ENCODE measurements around the gene SERTAD2.

The SERTAD2 gene

DNA sequence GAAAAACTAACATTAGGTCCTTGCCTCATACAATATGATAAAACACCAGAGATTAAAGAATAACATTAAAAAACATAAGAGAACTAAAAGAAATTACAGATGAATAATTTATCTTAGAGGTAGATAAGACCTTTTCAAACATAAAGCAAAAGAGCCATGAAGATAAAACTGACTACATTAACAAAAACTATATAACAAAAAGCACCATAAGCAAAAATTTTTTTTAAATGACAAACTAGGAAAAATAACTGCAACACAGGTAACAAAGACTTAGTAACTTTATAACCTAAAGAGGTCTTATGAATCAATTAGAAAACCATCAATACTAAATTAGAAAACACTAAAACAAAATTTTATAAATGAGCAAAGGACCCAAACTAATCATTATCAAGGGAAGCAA, 16.3 kb upstream of the SERTAD2 start:
- DNase-seq = no peak

DNA sequence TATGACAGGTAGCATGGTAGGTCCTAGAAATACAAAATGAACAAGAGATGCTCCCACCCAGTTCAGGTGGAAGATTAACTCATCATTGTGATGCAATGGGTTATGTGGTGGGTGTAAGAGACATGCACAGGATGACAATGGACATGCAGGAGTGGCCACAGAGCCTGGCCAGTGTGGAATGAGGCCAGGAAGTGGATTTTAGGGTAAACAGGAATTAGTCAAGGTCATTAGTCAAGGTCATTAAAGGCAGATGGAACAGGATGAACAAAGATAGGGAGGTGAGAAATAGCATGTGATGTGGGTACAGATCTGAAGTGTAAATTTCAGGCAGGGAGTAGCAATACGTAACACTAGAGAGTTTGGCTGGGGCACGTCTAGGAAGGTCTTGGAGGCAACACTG, 15.6 kb upstream of the SERTAD2 start:
- DNase-seq = no peak

DNA sequence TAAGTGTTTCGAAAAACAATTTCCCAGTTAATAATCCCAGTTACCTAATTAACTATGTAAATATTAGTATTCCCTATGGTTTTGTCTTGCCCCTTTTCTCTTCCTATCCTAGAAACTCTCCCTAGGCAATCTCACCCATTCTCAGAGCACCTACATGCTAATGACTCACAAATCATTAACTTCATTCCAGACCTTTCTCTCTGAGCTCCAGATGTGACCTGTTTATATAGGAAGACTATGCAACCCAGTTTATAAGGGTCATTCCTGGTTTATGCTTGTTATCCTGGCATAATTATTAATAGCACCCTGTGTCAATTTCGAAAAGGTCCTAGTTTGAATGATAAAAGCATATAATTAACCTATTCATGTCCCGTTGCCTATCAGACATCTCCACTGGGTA, 14.8 kb upstream of the SERTAD2 start:
- no peak for DNase-seq

DNA sequence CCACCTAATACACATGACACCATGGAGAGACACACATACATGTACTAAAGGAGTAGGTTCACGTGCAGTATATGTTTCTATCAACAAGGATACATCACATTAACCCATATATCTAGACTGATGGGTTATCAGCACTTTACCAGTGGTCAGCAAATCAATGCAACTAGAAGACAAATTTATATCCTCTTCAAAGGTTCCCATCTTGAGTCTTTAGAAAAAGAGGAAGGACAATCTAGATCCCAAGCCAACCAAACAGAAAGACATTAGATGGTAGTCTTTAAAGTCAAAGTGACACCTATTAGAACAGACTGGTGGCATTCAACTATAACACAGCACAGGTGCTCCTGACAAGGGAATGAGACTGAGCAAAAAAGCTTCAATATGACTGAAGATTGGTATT, 13.8 kb upstream of the SERTAD2 start:
- no peak for DNase-seq

DNA sequence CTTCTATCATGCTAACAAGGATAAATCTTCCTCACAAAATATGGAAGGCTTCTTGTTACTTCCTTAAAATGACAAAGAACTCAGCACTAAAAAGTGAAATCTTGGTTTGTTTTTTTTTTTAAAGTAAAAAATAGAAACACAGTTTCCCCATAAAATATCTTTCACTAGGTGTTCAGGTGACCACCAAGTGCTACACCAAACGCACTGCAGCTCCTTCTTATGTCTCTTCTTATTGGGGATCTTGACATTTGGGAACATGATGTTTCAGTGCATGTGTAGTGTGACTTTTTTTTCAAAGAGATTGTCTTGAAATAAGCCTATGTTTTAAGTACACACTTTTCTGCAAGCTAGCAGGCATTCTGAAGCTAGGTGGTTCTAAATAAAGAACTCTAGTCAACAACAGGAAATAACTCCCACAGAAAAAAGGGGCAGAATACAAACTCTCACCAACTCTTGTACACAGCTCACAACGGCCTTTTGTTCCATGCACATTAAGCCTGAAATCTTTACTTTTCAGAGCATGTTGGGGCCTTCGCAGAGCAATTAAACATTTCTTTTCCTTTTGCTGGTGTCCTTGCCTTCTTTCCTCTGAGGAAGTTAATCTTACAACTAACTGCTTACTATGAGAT, 13.2 kb upstream of the SERTAD2 start:
- DNase-seq = no peak

DNA sequence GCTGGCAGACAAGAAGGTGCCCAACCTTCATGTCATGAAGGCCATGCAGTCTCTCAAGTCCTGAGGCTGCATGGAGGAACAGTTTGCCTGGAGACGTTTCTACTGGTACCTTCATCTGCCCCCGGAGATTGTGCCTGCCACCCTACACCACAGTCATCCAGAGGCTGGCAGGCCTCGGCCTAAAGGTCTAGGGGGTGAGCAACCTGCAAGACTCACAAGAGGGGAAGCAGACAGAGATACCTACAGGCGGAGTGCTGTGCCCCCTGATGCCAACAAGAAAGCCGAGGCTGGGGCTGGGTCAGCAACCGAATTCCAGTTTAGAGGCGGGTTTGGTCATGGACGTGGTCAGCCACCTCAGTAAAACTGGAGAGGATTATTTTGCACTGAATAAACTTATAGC, 12.0 kb upstream of the SERTAD2 start:
- DNase-seq = no peak

DNA sequence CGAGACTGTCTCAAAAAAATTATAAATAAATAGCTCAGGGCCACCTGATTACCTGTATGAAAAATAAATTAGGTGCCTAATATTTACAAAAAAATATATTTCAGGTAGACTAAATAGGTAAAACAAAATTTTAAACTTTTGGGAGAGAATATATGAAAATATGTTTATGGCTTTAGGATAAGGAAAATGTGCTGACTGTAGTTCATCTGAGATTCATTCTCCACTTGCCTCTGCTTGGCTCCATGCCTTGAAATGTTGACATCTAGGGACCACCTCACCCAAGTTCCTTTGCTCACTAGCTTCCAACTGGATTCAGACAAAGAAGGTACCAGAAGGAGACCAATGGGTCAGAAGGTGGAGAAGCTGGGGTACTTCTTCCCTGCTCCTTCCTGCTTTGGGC, 9.7 kb upstream of the SERTAD2 start:
- no peak for DNase-seq

DNA sequence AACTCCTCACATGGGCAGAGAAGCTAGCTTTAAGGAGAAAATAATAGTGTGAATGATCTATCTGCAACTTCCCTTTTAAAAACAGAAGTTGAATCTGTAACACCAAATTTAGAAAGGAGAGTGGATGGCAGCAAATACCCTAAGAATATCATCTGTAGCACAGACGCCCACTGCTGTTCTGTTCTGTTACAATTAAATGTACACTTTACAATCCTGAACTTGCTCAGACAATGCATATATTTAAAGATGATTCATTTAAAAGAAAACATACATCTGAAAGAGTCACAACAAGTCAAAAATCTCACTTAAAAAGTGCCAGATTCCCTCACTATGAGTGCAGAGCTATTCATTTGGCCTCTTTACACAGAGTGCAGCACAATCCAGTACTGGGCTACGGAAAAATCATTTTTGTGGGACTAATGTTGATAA, 8.0 kb upstream of the SERTAD2 start:
- DNase-seq = no peak

DNA sequence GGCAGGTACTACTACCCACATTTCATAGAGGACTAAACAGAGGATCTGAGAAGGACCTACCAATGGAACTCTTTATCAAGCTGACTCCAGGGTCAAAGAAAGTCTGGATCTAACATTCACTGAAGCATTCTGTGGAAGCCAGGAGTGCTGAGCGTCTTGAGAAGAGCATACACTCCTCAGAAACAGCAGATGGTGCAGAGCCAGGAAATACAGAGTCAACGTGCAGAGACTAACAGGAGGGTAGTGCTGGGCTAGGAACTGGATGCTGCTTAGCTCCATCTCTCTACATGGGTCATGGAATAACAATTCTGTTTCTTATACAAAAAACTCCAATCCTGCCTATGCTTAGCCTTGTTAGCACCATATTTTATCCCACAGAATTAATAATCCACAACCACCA, 5.5 kb upstream of the SERTAD2 start:
- DNase-seq = no peak

DNA sequence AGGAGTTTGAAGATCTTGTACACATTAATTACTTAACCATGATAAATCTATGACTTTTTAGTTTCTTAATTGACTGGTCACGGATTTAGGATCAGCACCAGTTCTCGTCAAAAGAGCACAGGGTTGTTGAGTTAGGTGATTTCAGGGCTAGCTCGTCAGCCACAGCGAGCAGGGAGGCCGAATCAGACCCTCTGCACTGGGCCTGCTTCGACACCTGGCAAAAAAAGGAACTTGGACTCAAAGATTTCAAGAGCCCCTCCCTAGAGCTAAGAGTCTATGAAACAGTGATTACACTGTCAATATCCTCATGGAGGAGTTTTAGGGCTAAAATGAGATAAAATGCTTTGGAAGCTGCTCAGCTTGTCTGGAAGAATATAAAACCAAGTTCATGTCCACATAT, 4.6 kb upstream of the SERTAD2 start:
- no peak for DNase-seq

DNA sequence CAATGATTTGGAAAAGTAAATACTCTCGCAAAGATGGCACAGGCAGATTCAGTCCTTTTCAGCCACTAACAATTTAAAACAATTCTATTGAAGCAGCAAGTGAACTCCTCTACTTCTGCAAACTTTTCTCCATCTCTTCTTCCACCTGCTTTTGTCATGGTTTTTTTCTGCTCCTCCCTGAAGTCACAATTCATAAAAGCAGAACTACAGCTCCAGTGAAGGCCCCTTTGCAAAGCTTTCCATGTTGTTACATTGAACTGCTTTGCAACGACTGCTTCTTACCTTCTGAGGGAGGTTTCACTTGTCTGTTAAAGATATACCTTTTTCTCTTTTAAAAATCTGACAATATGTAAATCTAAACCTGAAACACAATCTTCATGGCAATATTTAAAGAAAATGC, 3.7 kb upstream of the SERTAD2 start:
- DNase-seq = no peak

DNA sequence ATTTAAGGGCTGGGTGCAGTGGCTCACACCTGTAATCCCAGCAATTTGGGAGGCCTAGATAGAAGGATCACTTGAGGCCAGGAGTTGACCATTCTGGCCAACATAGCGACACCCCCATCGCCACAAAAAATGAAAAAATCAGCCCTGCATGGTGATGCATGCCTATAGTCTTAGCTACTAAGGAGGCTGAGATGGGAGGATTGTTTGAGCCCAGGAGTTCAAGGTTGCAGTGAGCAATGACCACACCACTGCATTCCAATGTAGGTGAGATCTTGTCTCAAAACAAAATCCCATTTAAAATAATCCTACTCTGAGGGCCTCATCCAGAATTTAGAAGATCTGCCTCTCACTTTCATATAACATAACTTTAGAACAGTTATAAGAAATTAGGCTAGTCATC, 2.7 kb upstream of the SERTAD2 start:
- DNase-seq = no peak

DNA sequence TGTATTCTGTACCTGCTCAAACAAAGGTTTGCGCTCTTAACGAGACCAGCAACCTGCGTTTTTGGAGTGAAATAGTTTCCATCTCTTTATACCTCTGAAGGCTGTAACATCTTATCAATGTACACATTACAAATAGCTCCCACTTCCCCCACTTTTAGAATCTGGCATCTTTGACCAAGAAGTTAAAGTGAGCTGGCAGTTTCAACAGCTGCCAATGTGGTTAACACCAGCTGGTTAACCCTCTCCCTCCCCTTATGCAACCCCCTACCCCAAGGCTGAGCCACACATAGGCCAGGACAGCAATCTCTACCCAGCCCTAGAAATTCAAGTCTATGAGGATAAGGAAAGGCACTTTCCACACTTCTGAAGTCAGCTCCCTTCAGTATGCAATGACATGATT, 2.2 kb upstream of the SERTAD2 start:
- DNase-seq = no peak

DNA sequence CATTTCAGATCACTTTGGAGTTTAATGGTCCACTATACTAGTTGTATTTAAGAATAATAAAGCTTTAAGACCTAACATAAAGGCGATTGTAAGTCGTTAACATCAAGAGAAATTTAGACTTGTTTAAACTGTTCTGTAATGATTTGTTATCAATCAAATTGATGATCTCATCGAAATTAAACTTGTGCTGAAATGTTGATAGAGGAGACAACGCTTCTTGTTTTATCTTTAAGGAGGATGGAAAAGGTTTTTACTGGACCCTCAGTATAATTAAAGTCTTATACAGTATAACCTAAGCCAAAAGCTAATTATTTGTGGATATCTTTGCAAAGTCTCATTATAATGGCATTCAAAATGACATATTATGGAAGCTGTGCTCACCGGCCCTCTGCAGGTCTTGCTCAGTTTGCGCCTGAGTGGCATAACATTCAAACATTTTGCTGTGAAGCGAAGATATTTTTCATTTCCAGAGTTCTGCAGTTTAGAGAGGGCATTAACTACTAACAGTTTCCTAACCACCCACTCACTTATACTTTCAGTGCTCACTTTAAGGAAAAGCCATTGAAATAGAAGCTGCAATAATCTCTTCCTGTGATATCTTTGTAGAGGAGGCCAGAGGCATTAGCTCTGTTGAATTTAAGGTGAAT, 1.4 kb upstream of the SERTAD2 start:
- DNase-seq = no peak

DNA sequence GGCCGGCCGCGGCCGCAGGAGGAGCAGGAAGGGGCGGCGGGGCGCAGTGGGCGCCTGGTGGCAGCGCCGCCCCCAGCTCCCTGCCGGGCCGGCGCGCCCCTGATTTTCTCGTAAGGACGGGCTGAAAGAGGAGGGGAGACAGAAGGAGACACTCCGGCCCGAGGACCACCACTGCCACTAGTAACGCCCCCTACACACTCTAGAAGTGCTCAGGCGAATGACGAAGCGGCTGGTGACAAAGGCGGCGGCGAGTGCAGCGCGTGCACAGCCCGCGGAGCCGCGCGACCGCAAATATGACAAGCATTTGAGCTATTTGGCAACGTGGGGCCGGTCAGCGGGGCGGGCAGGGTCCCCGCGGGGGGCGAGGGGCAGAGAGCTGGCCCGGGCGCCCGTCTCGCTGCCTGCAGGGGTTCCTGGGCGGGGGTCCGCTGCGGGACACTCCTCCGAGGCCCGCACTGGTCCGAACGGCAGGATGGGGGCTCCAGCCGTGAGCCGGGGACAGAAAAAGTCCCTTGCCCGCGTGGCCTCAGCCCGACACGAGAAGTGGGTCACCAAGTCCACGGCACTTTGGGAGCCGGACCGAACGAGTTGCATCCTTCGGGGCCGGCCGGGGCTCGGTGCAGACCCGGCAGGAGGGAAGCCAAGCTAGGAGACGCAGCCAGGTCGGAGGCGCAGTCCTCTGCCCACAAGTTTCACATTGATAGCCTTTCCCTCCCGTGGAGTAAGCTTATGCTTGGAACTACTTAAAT, 524 bp upstream of the SERTAD2 start:
- DNase-seq = peak; percentile 17

DNA sequence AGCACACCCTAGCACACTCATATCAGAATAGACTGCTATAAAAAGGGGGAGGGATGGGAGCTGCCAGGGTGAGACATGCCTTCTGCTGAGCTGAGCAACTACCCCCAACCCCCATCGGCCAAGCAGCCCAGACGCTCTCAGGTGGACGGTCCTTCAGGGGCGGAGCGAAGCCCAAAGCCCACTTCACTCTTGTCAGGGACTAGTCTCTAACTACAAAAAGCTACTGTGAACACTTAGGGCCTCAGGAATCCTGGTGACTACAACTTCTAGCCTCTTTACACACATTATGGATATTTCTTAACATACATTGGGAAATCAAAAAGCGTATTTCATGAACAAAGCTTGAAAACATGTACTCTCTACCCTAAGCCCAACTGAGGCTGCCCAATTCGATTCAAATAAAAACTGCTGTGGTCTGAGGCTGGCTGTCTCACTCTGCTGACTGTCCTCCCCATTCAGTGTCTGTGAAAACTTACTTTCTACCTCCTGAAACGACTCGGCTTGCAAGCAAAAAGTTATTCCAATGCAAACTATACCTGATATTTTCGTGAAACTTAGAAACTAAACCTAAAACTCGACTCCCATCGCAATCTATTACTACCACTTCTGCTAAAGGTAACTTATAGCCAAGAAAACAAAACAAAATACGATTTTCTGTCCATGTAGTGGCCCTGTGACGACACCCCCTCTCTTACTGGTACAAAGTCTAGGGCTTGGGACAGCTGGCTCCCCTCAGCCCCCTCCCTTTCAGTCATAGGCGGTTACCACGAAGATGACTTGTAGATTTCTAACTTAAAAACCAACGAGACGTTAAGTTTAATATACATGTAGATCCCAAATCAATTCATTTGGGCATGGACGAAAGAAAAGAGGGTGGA, 1.2 kb downstream of the SERTAD2 start:
- peak; percentile 33 for DNase-seq

DNA sequence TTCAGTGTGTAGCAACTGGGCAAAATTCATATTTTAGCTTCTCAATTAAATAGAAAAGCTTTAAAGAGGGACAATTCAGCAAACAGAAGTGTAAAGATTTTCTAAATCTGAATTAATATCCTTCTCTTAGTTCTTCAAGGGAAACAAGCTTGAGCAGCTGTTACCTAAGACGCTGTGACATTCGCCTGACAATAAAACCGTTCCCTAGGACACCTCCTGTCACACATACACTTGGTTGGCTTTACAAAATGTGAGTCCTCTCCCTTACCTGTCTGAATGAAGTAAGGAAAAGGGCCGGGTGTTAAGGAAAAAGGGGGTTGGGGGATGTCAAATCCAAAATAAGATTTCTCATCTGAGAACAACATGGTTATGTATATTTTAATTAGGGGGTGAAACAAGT, 2.1 kb downstream of the SERTAD2 start:
- DNase-seq = no peak

DNA sequence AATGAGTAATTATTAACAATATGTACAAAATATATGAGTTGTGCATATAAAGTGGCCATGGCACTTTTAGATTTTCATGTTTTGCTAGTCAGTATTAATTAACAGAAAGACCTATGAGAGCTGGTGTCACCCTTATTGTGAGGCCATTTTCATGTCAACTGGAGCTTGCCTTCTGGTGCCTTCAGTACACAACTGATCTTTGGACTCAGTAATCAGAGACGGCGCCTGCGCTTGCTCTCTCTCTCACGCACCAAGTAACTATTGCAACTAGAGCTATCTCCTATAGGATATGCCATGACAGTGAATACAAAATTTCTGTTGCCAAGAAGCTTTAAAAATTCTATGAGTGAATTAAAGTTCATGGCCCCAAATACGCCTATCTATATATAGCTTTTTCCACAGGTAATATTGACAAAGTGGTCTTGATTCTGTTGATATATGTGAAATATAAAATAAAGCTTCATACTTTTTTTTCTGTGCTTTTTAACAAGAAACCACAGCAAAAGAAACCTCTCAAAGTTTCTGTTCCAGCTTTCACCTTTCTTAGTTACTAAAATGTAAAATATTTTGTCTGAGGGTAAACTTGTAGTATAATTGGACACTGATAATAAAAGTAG, 2.9 kb downstream of the SERTAD2 start:
- no peak for DNase-seq

DNA sequence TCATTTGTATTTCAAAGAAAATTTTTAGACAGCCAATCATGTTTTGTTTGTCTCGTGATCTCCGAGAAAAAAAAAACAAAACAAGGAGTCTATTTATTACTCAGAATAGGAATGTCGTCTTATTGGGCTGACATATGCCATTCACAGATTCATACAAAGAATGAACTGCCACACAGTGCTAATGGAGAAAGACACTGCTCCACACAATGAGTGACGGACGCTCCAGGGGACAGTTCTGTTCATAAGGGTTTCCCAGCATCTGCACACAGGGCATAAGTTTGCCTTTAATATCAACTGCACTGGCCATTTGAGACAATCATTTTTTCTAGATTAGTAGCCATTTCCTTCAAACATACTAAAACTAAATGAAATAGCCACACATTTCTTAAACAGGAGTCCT, 3.4 kb downstream of the SERTAD2 start:
- no peak for DNase-seq

DNA sequence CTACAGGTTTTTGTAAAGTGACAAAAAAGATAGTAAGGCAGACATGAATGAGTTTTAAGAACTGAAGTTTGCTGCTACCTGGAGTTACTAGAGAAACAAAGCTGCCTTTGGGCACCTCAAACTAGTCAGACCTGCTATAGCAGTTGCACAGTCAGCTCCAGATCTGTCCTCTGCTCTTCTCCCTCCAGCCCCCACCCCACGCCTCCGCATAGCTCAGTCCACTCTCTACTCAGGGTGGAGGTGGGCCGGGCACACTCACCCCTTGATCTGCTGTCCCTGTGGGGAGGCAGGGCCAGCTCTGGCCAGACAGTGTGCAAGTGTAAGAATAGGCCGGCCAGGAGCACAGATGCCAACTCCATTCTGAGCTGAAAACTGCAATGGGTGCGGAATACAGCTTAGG, 4.1 kb downstream of the SERTAD2 start:
- no peak for DNase-seq

DNA sequence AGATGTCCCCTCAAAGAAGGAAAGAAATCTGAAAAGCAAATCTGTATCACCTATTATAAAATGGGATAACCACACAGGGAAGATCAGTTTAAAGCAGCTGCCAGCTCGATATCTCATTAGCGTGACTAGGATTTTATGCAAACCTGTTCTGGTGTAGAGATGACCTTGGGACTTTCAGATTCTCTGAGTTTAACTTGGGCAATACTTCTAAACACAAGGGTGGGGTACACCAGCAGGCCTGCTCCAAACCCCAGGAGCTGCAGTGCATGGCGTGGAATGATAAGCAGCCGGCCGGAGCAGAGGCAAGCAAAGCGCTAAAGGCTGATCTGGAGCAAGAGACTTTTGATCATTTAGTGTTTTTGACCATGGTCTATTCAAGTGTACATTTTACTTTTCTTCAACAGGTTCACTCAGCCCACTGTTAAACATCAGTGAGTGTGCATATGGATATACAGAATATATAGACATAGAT, 4.7 kb downstream of the SERTAD2 start:
- no peak for DNase-seq

DNA sequence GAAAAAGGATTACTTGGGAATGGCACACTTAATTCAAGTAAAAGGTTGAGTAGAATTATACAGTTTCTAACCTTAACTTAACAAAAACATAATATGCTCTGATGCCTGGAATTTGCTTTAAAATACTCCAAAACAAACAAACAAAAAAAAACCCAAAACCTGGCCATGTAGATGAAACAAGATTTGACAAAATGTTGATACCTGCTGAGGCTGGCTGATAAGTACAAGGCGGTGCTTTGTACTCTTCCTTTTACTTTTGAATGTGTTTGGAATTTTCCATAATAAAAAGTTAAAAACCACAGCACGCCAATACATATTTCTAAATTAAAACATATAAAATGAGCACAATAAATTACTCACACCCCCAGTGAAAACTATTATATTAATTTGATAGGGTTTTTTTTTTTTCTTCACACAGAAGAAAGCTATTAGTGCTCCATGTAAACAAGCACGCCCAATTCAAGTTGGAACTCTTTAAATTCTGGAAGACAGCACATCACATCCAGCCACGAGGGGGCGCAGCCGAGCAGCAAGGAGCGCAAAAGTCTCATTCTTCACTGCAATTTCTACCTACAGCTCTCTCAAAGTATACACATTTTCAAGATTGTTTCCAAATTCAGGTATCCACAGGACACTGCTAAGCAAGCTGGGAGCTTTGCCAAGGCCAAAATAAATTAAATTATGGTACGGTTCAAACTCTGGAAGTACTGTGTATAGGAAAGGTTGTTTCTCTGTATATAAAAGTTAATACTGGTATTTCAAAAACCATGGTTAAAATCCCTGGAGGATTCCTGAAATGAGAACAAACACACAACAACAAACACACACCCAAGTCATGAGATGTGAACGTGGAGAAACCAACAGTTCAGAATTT, 7.5 kb downstream of the SERTAD2 start:
- DNase-seq = peak; percentile 14
